Loucy (cell line): Measurements from ENCODE around the gene NBPF19.
A peak's percentile ranks its signal among the peaks of the same experiment; 100 is the strongest.
"Not testable (repeated sequence)": the region's sequence is repeated elsewhere in the genome, so short reads cannot be mapped to it uniquely, and the experiment has no call there.

ENCODE experiments used
- H2AFZ ChIP-seq: fragments of 200-600 bp; sonication (generic); 2 replicates; pipeline ENCODE4 v1.6.0; 2016; ENCODE audit warnings: antibody characterized with exemption, mild to moderate bottlenecking, low read length, moderate library complexity
- H3F3A ChIP-seq: fragments of 200-600 bp; 2 replicates; pipeline ENCODE4 v1.6.0; 2016; ENCODE audit warnings: antibody characterized with exemption, low read depth, mild to moderate bottlenecking
- H3K27me3 ChIP-seq: fragments of 200-600 bp; sonication (generic); 2 replicates; pipeline ENCODE4 v1.6.1; 2014; ENCODE audit warnings: low read length, mild to moderate bottlenecking; ENCODE audit not compliant: insufficient read depth, poor library complexity, severe bottlenecking
- H3K36me3 ChIP-seq: fragments of 200-600 bp; sonication (generic); 2 replicates; pipeline ENCODE4 v1.6.1; 2016; ENCODE audit warnings: low read length; ENCODE audit not compliant: insufficient read depth
- H3K4me1 ChIP-seq: fragments of 200-600 bp; sonication (generic); 2 replicates; pipeline ENCODE4 v1.5.1; 2014; ENCODE audit warnings: low read length, mild to moderate bottlenecking; ENCODE audit not compliant: insufficient read depth, poor library complexity, severe bottlenecking
- H3K4me2 ChIP-seq: fragments of 200-600 bp; sonication (generic); 2 replicates; pipeline ENCODE4 v1.6.0; 2014; ENCODE audit warnings: antibody characterized with exemption, low read length, low read depth, mild to moderate bottlenecking; ENCODE audit not compliant: poor library complexity, severe bottlenecking
- H3K4me3 ChIP-seq: fragments of 200-600 bp; sonication (generic); 2 replicates; pipeline ENCODE4 v1.5.1; 2014; ENCODE audit warnings: low read length, mild to moderate bottlenecking, mixed read lengths; ENCODE audit not compliant: poor library complexity, severe bottlenecking
- H3K79me2 ChIP-seq: fragments of 200-600 bp; sonication (generic); 2 replicates; pipeline ENCODE4 v1.6.1; 2014; ENCODE audit warnings: low read length; ENCODE audit not compliant: insufficient read depth
- H3K9ac ChIP-seq: fragments of 200-600 bp; sonication (generic); 2 replicates; pipeline ENCODE4 v1.6.0; 2014; ENCODE audit warnings: mild to moderate bottlenecking, low read depth, low read length, moderate library complexity; ENCODE audit not compliant: poor library complexity, severe bottlenecking
- H3K9me2 ChIP-seq: fragments of 200-600 bp; sonication (generic); replicated peaks from 2 replicates; pipeline ENCODE4 v1.6.1; 2016; ENCODE audit warnings: low read depth, low read length, mixed read lengths
- H3K9me3 ChIP-seq: fragments of 200-600 bp; sonication (generic); 2 replicates; pipeline ENCODE4 v1.6.1; 2014; ENCODE audit warnings: mild to moderate bottlenecking, antibody characterized with exemption, low read length, low read depth; ENCODE audit not compliant: insufficient read depth
- H4K20me1 ChIP-seq: fragments of 200-600 bp; sonication (generic); 2 replicates; pipeline ENCODE4 v1.6.0; 2014; ENCODE audit warnings: antibody characterized with exemption, low read length, mild to moderate bottlenecking; ENCODE audit not compliant: insufficient read depth, poor library complexity, severe bottlenecking

The NBPF19 gene, protein sequence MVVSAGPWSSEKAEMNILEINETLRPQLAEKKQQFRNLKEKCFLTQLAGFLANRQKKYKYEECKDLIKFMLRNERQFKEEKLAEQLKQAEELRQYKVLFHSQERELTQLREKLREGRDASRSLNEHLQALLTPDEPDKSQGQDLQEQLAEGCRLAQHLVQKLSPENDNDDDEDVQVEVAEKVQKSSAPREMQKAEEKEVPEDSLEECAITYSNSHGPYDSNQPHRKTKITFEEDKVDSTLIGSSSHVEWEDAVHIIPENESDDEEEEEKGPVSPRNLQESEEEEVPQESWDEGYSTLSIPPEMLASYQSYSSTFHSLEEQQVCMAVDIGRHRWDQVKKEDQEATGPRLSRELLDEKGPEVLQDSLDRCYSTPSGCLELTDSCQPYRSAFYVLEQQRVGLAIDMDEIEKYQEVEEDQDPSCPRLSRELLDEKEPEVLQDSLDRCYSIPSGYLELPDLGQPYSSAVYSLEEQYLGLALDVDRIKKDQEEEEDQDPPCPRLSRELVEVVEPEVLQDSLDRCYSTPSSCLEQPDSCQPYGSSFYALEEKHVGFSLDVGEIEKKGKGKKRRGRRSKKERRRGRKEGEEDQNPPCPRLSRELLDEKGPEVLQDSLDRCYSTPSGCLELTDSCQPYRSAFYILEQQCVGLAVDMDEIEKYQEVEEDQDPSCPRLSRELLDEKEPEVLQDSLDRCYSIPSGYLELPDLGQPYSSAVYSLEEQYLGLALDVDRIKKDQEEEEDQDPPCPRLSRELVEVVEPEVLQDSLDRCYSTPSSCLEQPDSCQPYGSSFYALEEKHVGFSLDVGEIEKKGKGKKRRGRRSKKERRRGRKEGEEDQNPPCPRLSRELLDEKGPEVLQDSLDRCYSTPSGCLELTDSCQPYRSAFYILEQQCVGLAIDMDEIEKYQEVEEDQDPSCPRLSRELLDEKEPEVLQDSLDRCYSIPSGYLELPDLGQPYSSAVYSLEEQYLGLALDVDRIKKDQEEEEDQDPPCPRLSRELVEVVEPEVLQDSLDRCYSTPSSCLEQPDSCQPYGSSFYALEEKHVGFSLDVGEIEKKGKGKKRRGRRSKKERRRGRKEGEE (N-terminal part only)

DNA sequence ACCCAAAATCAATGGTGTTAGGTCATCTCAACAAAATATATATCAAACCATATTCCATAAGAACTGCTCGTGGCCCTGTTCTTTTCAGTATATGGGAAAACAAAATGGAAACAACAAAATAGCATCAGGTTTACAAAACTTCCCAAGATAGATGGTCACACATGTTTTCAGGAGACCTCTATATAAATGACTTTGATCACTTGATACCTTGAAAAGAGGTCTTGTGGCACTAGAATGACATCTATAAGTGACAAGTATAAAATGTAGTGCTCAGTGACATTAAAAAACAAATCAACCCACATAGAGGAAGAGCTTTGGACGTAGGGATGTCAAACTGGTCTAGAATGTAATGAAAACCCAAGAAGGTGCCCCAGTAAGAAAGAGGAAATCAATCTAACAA is at the start of gene NBPF19:
Gene NBPF19 (plus strand): TSS at position 301 of the 400 bp plus-strand sequence. CDS start 888 bp downstream, outside the sequence.
- H3K4me3 ChIP-seq, H2AFZ ChIP-seq, H3K79me2 ChIP-seq, H3K9me3 ChIP-seq, H3K4me1 ChIP-seq, H4K20me1 ChIP-seq, H3F3A ChIP-seq, H3K4me2 ChIP-seq, H3K36me3 ChIP-seq, H3K9ac ChIP-seq, H3K27me3 ChIP-seq, H3K9me2 ChIP-seq: not testable (repeated sequence)

GRCh38 chr1:149428317-149428716 is 46.5 kb upstream of the NBPF19 start:
- H3K4me3 ChIP-seq, H2AFZ ChIP-seq: not testable (repeated sequence)

DNA sequence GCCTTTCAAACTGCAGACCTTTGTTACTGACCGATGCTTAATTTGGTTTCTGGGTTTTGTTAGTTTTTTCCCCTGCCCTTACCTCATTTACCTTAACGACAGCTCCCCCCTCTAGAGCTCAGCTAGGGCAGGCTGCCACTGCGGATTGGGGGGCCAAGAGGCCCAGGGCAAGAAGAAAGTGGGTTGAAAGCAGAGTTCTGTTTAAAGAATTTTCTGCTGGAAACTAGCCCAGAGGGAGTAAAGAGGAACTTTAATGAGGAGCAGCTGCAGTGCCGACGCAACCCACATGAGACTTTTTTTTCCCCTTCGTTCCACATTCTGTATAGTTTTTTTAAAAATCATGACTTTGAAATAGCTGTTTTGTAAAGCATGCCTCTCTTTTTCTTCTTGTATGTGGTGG is 29.4 kb upstream of the NBPF19 start:
- H3K9me2 ChIP-seq, H3K4me1 ChIP-seq, H3K79me2 ChIP-seq, H3F3A ChIP-seq, H4K20me1 ChIP-seq, H3K9me3 ChIP-seq, H3K27me3 ChIP-seq, H2AFZ ChIP-seq, H3K36me3 ChIP-seq: not testable (repeated sequence)
- H3K4me2 ChIP-seq, result peak overlapping the region; percentile 63
- peak overlapping the region; percentile 61 for H3K4me3 ChIP-seq
- H3K9ac ChIP-seq, result peak overlapping the region; percentile 69

More at GRCh38 chr1:149428317-149428716, 46.5 kb upstream of the NBPF19 start:
- H3K79me2 ChIP-seq, H3F3A ChIP-seq, H3K4me1 ChIP-seq, H3K36me3 ChIP-seq, H4K20me1 ChIP-seq, H3K4me2 ChIP-seq, H3K9me2 ChIP-seq, H3K27me3 ChIP-seq, H3K9me3 ChIP-seq, H3K9ac ChIP-seq: not testable (repeated sequence)

DNA sequence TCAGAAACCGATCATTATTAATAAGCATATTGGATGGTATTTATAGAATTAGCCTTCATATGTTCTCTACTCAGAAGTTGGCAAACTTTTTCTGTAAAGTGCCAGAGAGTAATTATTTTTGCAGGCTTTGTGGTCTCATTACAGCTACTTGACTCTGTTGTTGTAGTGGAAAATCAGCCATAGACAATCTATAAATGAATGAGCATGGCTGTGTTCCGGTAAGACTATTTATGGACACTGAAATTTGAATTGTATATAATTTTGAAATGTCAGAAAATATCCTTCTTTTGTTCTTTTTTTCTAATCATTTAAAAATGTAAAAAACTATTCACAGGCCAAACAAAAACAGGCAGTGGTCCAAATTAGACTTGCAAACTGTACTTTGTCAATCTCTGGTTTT is 22.6 kb upstream of the NBPF19 start:
- H3K9ac ChIP-seq, H3K9me2 ChIP-seq, H4K20me1 ChIP-seq, H3K4me2 ChIP-seq, H3K36me3 ChIP-seq, H3K4me3 ChIP-seq, H3K9me3 ChIP-seq, H3F3A ChIP-seq, H3K4me1 ChIP-seq, H2AFZ ChIP-seq, H3K79me2 ChIP-seq, H3K27me3 ChIP-seq: not testable (repeated sequence)

GRCh38 chr1:149452652-149453051 is 22.2 kb upstream of the NBPF19 start:
- not testable (repeated sequence) for H3K4me2 ChIP-seq, H3K4me1 ChIP-seq, H3K9me2 ChIP-seq, H2AFZ ChIP-seq, H3K9me3 ChIP-seq, H4K20me1 ChIP-seq, H3K36me3 ChIP-seq, H3K79me2 ChIP-seq, H3K4me3 ChIP-seq, H3K9ac ChIP-seq, H3K27me3 ChIP-seq, H3F3A ChIP-seq

GRCh38 chr1:149558350-149558825 is 83.5 kb downstream of the NBPF19 start:
- not testable (repeated sequence) for H3K4me2 ChIP-seq, H4K20me1 ChIP-seq, H3K4me1 ChIP-seq, H3K9me2 ChIP-seq, H3K9me3 ChIP-seq, H3K27me3 ChIP-seq, H3K9ac ChIP-seq, H3F3A ChIP-seq, H3K36me3 ChIP-seq, H3K79me2 ChIP-seq, H2AFZ ChIP-seq, H3K4me3 ChIP-seq

DNA sequence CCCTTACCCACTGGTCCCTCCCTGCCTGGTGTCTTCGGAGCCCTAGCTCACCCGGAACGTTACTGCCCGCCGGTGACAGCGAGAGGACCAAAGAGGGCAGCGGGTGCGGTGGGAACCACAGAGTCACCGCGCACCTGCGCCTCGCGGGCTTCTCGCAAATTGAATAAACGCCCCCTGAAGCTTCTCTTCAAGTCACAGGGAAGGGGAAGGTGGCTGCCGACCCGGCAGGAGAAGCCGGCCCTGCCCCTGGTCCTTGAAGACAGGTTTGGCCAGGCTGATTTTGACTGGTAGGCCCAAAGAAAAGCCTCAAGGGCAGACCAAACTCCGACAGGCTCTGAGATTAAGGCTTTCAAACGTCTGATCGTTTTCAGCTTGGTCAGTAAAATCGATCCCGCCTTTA is 87.0 kb downstream of the NBPF19 start:
- H3K4me3 ChIP-seq, H3K9me3 ChIP-seq, H3K27me3 ChIP-seq, H3K4me2 ChIP-seq, H4K20me1 ChIP-seq, H3K9ac ChIP-seq, H3K9me2 ChIP-seq, H2AFZ ChIP-seq, H3F3A ChIP-seq, H3K36me3 ChIP-seq, H3K4me1 ChIP-seq, H3K79me2 ChIP-seq: not testable (repeated sequence)
